Neutrophil (primary cell): ENCODE data around the gene GMEB2.

Source experiments
- H3K27ac ChIP-seq: fragments of 200-600 bp; sonication (generic); 2 replicates; pipeline ENCODE4 v1.5.1; 2016; ENCODE audit warnings: mild to moderate bottlenecking, moderate library complexity
- H3K27me3 ChIP-seq: fragments of 200-600 bp; sonication (generic); 2 replicates; pipeline ENCODE4 v1.6.0; 2016; ENCODE audit warnings: mild to moderate bottlenecking
- H3K36me3 ChIP-seq: fragments of 200-600 bp; sonication (generic); 2 replicates; pipeline ENCODE4 v1.5.1; 2017
- H3K4me1 ChIP-seq, 2 experiments: fragments of 200-600 bp in 1 of 2; sonication (generic) in 1 of 2; 1 replicate in 1 of 2; 2 replicates in 1 of 2; pipeline versions ENCODE4 v1.5.1 to v1.6.1; 2013 to 2016; ENCODE audit warnings: low read depth in 1 of 2, low read length in 1 of 2, mild to moderate bottlenecking in 1 of 2, moderate library complexity in 1 of 2; ENCODE audit not compliant: control insufficient read depth in 1 of 2, insufficient read depth in 1 of 2
- H3K4me3 ChIP-seq, 2 experiments: fragments of 200-600 bp in 1 of 2; sonication (generic) in 1 of 2; 1 replicate in 1 of 2; 2 replicates in 1 of 2; pipeline ENCODE4 v1.5.1; 2013 to 2016; ENCODE audit warnings: low read depth in 1 of 2, low read length in 1 of 2, mild to moderate bottlenecking in 1 of 2, moderate library complexity in 1 of 2
- H3K9me3 ChIP-seq: fragments of 200-600 bp; sonication (generic); 2 replicates; pipeline ENCODE4 v1.5.1; 2016
- TF ChIP-seq, protein P1 (sequence below): fragments of 200-600 bp; sonication (generic); IDR thresholded peaks from 2 replicates; pipeline ENCODE4 v1.5.1; 2016; ENCODE audit warnings: antibody characterized with exemption

GMEB2 gene

DNA sequence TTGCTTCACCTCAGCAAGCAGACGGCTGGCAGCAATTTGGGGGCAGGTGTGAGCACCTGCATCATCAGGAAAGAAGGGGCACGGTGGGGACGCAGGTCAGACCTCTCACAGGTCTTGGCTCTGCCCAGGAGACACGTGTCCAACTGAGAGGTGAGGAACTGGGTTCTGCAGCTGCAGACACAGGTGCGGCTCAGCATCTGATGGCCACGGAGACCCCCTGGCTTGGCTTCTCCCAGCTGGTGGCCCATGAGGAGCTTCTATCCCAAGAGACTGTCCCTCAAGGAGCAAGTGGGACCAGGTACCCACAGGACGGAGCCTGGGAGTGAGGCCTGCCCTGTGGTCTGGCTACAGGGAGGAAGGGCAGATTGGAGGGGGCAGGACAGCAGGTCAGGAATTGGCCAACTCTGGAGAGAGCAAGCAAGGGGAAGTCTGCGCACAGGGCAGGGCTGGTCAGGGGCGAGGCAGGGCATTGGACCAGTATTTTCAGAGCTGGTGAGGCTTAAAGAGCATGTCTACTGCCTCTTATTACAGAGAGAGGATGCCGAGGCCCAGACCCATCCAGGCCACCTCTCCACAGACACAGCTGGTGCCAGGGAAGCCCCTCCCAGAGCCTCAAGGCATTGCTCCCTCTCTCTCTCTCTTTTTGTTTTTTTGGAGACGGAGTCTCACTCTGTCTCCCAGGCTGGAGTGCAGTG is 22.1 kb upstream of the GMEB2 start:
- Histone ChIP-seq H3K4me1 (peaks cover 9 to 20% of the 10 kb centered on the region in 2 experiments), H3K4me3 (no peak overlapping the region), H3K27ac (no peak overlapping the region), H3K9me3 (no peaks in the 10 kb centered on the region), H3K36me3 (no peaks in the 10 kb centered on the region), H3K27me3 (peaks cover 56% of the 10 kb centered on the region)
- TF ChIP-seq, protein P1, sequence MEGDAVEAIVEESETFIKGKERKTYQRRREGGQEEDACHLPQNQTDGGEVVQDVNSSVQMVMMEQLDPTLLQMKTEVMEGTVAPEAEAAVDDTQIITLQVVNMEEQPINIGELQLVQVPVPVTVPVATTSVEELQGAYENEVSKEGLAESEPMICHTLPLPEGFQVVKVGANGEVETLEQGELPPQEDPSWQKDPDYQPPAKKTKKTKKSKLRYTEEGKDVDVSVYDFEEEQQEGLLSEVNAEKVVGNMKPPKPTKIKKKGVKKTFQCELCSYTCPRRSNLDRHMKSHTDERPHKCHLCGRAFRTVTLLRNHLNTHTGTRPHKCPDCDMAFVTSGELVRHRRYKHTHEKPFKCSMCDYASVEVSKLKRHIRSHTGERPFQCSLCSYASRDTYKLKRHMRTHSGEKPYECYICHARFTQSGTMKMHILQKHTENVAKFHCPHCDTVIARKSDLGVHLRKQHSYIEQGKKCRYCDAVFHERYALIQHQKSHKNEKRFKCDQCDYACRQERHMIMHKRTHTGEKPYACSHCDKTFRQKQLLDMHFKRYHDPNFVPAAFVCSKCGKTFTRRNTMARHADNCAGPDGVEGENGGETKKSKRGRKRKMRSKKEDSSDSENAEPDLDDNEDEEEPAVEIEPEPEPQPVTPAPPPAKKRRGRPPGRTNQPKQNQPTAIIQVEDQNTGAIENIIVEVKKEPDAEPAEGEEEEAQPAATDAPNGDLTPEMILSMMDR, result no peak

DNA sequence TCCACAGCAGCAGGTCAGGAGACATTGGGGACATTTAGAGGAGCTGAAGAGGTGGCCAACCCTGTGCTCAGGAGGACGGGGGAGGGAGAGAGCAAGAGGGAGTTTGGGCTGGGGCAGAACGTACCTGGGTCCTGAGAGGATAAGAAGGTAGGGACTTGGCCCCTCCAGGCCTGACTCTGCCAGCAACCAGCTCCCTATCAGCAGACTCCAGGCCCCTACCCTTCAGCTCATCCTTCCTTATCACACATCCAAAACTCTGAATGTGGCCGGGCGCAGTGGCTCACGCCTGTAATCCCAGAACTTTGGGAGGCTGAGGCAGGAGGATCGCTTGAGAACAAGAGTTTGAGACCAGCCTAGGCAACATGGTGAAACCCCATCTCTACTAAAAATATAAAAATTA is 21.3 kb upstream of the GMEB2 start:
- Histone ChIP-seq H3K9me3 (no peaks in the 10 kb centered on the region), H3K36me3 (no peaks in the 10 kb centered on the region), H3K4me3 (no peak overlapping the region), H3K4me1 (peaks cover 4 to 13% of the 10 kb centered on the region in 2 experiments), H3K27ac (no peak overlapping the region), H3K27me3 (peaks cover 47% of the 10 kb centered on the region)
- TF ChIP-seq, protein P1, result no peak

DNA sequence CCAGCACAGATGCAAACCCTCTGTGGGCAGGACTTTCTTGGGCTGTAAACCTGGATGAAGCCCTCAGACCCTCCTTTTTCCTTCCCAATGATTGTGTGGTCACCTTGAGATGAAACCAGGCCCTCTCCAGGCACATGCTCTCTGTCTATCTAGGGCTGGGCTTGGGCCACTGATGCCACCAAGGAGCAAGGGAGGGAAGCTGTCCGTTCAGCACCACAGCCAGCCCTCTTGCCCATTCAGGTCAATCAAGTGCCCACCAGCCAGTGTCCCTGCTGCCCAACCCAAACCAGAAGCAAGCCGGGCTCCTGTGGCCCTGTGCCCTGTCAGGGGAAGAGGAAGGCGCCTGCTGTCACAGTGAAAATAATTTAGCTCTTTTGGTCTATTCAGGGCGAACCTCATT is 18.3 kb upstream of the GMEB2 start:
- no peak overlapping the region for H3K4me3 ChIP-seq
- H3K27ac ChIP-seq, result no peak overlapping the region
- peaks cover 13 to 16% of the 10 kb centered on the region in 2 experiments for H3K4me1 ChIP-seq
- no peaks in the 10 kb centered on the region for H3K36me3 ChIP-seq
- peaks cover 19% of the 10 kb centered on the region for H3K27me3 ChIP-seq
- TF ChIP-seq, protein P1, result no peak
- no peaks in the 10 kb centered on the region for H3K9me3 ChIP-seq

DNA sequence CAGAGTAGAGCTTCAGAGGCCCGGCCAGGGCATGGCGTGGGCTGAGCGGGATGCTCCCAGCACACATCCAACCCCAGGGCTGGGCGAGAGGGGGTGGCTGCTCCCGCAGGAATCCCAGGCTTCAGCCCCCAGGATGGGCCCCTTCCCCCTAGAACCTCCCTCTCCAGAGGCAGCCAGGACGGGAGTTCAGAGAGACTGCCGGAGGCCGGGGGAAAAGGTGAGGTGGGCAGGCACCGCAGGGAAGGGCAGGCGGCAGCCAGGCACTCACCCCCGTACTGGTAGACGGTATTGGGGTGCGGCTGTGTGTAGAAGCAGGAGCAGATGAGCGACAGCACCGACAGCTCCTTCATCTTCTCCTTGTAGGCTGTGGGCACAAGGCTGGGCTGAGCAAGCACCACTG is 17.0 kb upstream of the GMEB2 start:
- peaks cover 8% of the 10 kb centered on the region for H3K27me3 ChIP-seq
- TF ChIP-seq, protein P1, result no peak
- no peaks in the 10 kb centered on the region for H3K9me3 ChIP-seq
- no peaks in the 10 kb centered on the region for H3K36me3 ChIP-seq
- H3K4me1 ChIP-seq, result peaks cover 26 to 29% of the 10 kb centered on the region in 2 experiments
- no peak overlapping the region for H3K27ac ChIP-seq
- no peak overlapping the region for H3K4me3 ChIP-seq

DNA sequence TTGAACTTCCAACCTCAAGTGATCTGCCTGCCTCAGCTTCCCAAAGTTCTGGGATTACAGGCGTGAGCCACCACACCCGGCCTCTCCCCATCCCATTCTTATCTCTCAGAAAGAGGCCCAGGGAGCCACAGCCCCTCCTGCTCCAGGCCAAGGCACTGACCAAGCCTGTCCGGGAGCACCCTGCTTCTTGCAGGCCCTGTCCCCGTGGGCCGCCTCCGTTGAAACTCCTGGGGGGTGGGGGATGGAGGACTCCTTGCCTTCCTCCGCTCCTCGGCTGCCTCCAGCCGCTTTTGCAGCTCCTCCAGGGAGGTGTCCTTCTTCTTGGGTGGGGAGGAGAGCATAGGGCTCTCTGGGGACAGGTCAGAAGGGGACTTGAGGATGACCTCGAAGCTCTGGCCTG is 16.6 kb upstream of the GMEB2 start:
- Histone ChIP-seq H3K36me3 (no peaks in the 10 kb centered on the region), H3K4me1 (peaks cover 31 to 33% of the 10 kb centered on the region in 2 experiments), H3K9me3 (no peaks in the 10 kb centered on the region), H3K27ac (no peak overlapping the region), H3K27me3 (peaks cover 5% of the 10 kb centered on the region), H3K4me3 (no peak overlapping the region)
- TF ChIP-seq, protein P1, result no peak
